Fibroblast of lung (primary cell): Measurements from ENCODE around the gene HOXB5. TPM values are rescaled to one million over a fixed set of nuclear protein-coding genes. Genes with fewer than 3 reads are reported as not detected.

Source experiments
- DNase-seq, 2 donors: peaks; one replicate each; pipeline versions ENCODE4 v3.0.0 to v3.0.0-alpha.2; 2010; ENCODE audit warnings: low read depth in 2 of 2
- H2AFZ ChIP-seq: 2 replicates; pipeline ENCODE4 v1.5.1; 2012; ENCODE audit warnings: low read length, control low read depth, inconsistent platforms
- H3K27ac ChIP-seq: 2 replicates; pipeline ENCODE4 v1.5.1; 2011; ENCODE audit warnings: low read length, control low read depth; ENCODE audit not compliant: insufficient read depth
- H3K27me3 ChIP-seq: 2 replicates; pipeline ENCODE4 v1.5.1; 2011; ENCODE audit warnings: mild to moderate bottlenecking, low read length; ENCODE audit not compliant: control insufficient read depth, insufficient read depth
- H3K36me3 ChIP-seq: 2 replicates; pipeline ENCODE4 v1.5.1; 2011; ENCODE audit warnings: low read length; ENCODE audit not compliant: control insufficient read depth, insufficient read depth
- H3K4me1 ChIP-seq: 2 replicates; pipeline ENCODE4 v1.5.1; 2011; ENCODE audit warnings: low read length; ENCODE audit not compliant: control insufficient read depth, insufficient read depth; ENCODE audit errors: extremely low read depth
- H3K4me2 ChIP-seq: 2 replicates; pipeline ENCODE4 v1.5.1; 2011; ENCODE audit warnings: low read length, control low read depth; ENCODE audit not compliant: insufficient read depth; ENCODE audit errors: extremely low read depth
- H3K4me3 ChIP-seq, 4 experiments: fragments of 200-600 bp in 1 of 4; sonication (generic) in 1 of 4; replicated peaks in 1 of 4; 2 replicates each; pipeline ENCODE4 v1.5.1; 2011 to 2016; ENCODE audit warnings: low read length in 4 of 4, low read depth in 3 of 4, mild to moderate bottlenecking in 3 of 4, control low read depth in 2 of 4, inconsistent platforms in 1 of 4, mixed read lengths in 1 of 4; ENCODE audit not compliant: insufficient read depth in 1 of 4; ENCODE audit errors: control extremely low read depth in 1 of 4
- H3K79me2 ChIP-seq: 2 replicates; pipeline ENCODE4 v1.5.1; 2012; ENCODE audit warnings: mild to moderate bottlenecking, low read length, inconsistent platforms; ENCODE audit not compliant: control insufficient read depth, insufficient read depth
- H3K9ac ChIP-seq: 2 replicates; pipeline ENCODE4 v1.5.1; 2011; ENCODE audit warnings: mild to moderate bottlenecking, low read length, control low read depth; ENCODE audit not compliant: insufficient read depth
- H3K9me3 ChIP-seq: 2 replicates; pipeline ENCODE4 v1.5.1; 2012; ENCODE audit warnings: low read depth, low read length; ENCODE audit not compliant: control insufficient read depth, insufficient read depth
- H4K20me1 ChIP-seq: 2 replicates; pipeline ENCODE4 v1.5.1; 2011; ENCODE audit warnings: low read length; ENCODE audit not compliant: control insufficient read depth, insufficient read depth; ENCODE audit errors: extremely low read depth
- CTCF ChIP-seq, 2 donors: IDR thresholded peaks in 1 of 2; conservative IDR thresholded peaks in 1 of 2; 1 replicate in 1 of 2; 2 replicates in 1 of 2; pipeline ENCODE4 v1.5.1; 2011 to 2012; ENCODE audit warnings: low read length in 2 of 2, control low read depth in 1 of 2, inconsistent platforms in 1 of 2, low read depth in 1 of 2, mild to moderate bottlenecking in 1 of 2
- EZH2 ChIP-seq: IDR thresholded peaks from 2 replicates; pipeline ENCODE4 v1.5.1; 2012; ENCODE audit warnings: low read length, control low read depth, mild to moderate bottlenecking; ENCODE audit errors: missing control alignments
- polyA plus RNA-seq, 2 donors: library from polyadenylated mRNA; depleted of rRNA in 1 of 2; stranded (reverse) in 1 of 2; unstranded in 1 of 2; fragments of >200 nt; gene quantifications; 2 replicates each; pipeline ENCODE4 v1.2.1, GENCODE V29; 2011 to 2012; ENCODE audit warnings: missing spikeins in 1 of 2
- total RNA-seq: library from RNA; depleted of rRNA; stranded (reverse); fragments of >200 nt; gene quantifications from 2 replicates; pipeline ENCODE4 v1.2.1, GENCODE V29; 2014

Gene HOXB5
- total and polyA plus RNA-seq, 2 donors (not counting 1 experiment from before 2014, with no cell fraction given) = 2.1 to 9.4 TPM

- Histone ChIP-seq H3K4me1 (peaks cover 35% of the 10 kb centered on the region), H3K79me2 (peaks cover 90% of the 10 kb centered on the region), H2AFZ (no peak overlapping the region), H3K36me3 (peaks cover 21% of the 10 kb centered on the region), H3K9ac (peak overlapping the region; percentile 37), H3K4me3 (peak overlapping the region; percentile 20 to 90 (median 40)), H3K4me2 (peak overlapping the region; percentile 94), H3K9me3 (no peaks in the 10 kb centered on the region), H4K20me1 (no peaks in the 10 kb centered on the region), H3K27ac (peak overlapping the region; percentile 97), H3K27me3 (no peaks in the 10 kb centered on the region)
- peak; percentile 57 to 87 for DNase-seq
- TF ChIP-seq EZH2 (no peak), CTCF (conservative IDR thresholded peaks at IDR 0.05 in 1 of 2, IDR thresholded peaks at IDR 0.05 in 1 of 2; ENCODE audit: low read depth in 1 of 2, low read length in 2 of 2) (no peak)
Observed at GRCh38 chr17:48546924-48547807, 46.4 kb downstream of the HOXB5 start.

GRCh38 chr17:48546137-48546923 is 47.2 kb downstream of the HOXB5 start:
- peak overlapping the region; percentile 97 for H3K27ac ChIP-seq

More at GRCh38 chr17:48546137-48546923, 47.2 kb downstream of the HOXB5 start:
- Histone ChIP-seq H4K20me1 (no peaks in the 10 kb centered on the region), H3K36me3 (peaks cover 19% of the 10 kb centered on the region), H3K4me2 (peak overlapping the region; percentile 94), H2AFZ (no peak overlapping the region), H3K4me1 (peaks cover 29% of the 10 kb centered on the region), H3K4me3 (peak overlapping the region in 3 of 4 experiments; percentile 20 to 90 (median 46)), H3K9me3 (no peaks in the 10 kb centered on the region), H3K27me3 (no peaks in the 10 kb centered on the region), H3K9ac (no peak overlapping the region), H3K79me2 (peaks cover 89% of the 10 kb centered on the region)
- DNase-seq = peak in 1 of 2 donors; percentile 83
- TF ChIP-seq CTCF (conservative IDR thresholded peaks at IDR 0.05 in 1 of 2, IDR thresholded peaks at IDR 0.05 in 1 of 2; ENCODE audit: low read depth in 1 of 2, low read length in 2 of 2) (no peak), EZH2 (no peak)
